ENCODE measurements around the gene CDK6. TPM values are rescaled to one million over a fixed set of nuclear protein-coding genes. Genes with fewer than 3 reads are reported as not detected.

The CDK6 gene
- total RNA-seq, 4 donors from 2014 or later, result 1.2 to 6.9 (median 2.6) TPM

DNA sequence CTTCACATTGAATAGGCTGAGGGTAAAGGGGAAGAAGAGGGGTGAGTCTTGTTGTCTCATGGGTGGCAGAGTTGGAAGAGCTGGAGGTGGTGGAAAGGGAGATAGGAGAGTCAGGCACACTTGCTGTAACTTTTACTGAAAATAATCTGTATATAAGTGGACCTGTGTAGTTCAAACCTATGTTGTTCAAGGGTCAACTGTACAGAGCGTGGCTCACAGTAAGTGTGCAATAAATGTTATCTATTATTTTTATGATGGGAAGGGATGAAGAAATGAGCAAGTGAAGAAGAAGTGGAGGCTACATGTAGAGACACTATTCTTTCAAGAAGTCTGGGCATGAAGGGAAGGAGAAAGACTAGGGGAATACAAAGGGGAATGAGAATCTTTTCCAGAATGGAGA, 174.7 kb downstream of the CDK6 start:
- H3K27ac ChIP-seq, result no peak overlapping the region
- intact Hi-C loops (cut with DNase I; ENCODE audit: low total_unique reads) (no loop called here), in situ Hi-C loops (cut with MboI; ENCODE audit: low sequenced_read_pairs in 4 of 4) (no loop called here)
- ATAC-seq (no peak), DNase-seq (no peak)
- no peaks in the 10 kb centered on the region for H3K36me3 ChIP-seq
- H3K9me3 ChIP-seq, result no peaks in the 10 kb centered on the region
- no peak overlapping the region for H3K4me3 ChIP-seq
- TF ChIP-seq, protein P1, sequence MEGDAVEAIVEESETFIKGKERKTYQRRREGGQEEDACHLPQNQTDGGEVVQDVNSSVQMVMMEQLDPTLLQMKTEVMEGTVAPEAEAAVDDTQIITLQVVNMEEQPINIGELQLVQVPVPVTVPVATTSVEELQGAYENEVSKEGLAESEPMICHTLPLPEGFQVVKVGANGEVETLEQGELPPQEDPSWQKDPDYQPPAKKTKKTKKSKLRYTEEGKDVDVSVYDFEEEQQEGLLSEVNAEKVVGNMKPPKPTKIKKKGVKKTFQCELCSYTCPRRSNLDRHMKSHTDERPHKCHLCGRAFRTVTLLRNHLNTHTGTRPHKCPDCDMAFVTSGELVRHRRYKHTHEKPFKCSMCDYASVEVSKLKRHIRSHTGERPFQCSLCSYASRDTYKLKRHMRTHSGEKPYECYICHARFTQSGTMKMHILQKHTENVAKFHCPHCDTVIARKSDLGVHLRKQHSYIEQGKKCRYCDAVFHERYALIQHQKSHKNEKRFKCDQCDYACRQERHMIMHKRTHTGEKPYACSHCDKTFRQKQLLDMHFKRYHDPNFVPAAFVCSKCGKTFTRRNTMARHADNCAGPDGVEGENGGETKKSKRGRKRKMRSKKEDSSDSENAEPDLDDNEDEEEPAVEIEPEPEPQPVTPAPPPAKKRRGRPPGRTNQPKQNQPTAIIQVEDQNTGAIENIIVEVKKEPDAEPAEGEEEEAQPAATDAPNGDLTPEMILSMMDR (IDR thresholded peaks at IDR 0.05 in 4 of 5, conservative IDR thresholded peaks at IDR 0.05 in 1 of 5), result no peak
- TF ChIP-seq POLR2A (IDR thresholded peaks at IDR 0.05), result no peak
- no peaks in the 10 kb centered on the region for H3K4me1 ChIP-seq
- H3K27me3 ChIP-seq, result no peaks in the 10 kb centered on the region

DNA sequence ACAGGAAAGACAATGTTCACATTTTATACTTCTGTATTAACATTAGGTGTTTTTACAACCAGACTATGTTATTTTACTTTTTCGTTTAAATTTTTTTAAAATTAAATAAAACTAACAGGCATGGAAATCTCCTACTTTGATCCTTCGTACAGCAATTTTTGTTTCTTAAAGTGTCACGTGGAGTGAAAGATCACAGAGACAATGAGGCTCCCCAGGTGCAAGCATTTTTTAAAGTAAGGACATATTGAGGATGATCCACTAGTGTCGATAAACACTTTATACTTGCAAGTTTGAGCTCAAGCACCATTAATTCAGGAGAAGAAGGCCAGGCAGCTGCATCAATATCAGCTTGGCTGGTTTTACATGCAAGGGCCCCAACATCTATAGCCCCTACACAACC, 177.7 kb downstream of the CDK6 start:
- H3K36me3 ChIP-seq, result no peaks in the 10 kb centered on the region
- H3K4me1 ChIP-seq, result no peaks in the 10 kb centered on the region
- ATAC-seq, result no peak
- TF ChIP-seq POLR2A (IDR thresholded peaks at IDR 0.05), result no peak
- TF ChIP-seq, protein P1 (IDR thresholded peaks at IDR 0.05 in 4 of 5, conservative IDR thresholded peaks at IDR 0.05 in 1 of 5), result no peak
- no peak for DNase-seq
- H3K27me3 ChIP-seq, result no peaks in the 10 kb centered on the region
- intact Hi-C loops (cut with DNase I; ENCODE audit: low total_unique reads) (no loop called here), in situ Hi-C loops (cut with MboI; ENCODE audit: low sequenced_read_pairs in 4 of 4) (no loop called here)
- no peaks in the 10 kb centered on the region for H3K9me3 ChIP-seq
- no peak overlapping the region for H3K4me3 ChIP-seq
- no peak overlapping the region for H3K27ac ChIP-seq

DNA sequence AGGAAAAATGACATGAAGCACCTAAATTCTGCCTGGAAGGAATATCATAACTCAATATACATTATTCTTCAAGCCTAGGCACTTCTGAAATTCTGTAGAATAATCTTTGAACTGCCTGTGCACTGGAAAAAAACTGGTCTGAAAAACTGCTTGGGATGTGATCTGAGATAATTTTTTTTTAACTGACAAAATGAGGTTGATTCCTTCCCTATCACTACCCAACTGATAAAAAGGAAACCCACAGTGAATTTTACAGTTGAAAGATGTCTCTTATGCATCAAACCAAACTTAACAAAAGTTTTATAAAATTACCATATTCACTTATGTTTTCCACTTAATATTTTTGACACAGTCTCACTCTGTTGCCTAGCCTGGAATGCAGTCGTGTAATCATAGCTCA, 179.0 kb downstream of the CDK6 start:
- DNase-seq, result no peak
- no peaks in the 10 kb centered on the region for H3K36me3 ChIP-seq
- no peak overlapping the region for H3K27ac ChIP-seq
- intact Hi-C loops (cut with DNase I; ENCODE audit: low total_unique reads), result no loop called here
- H3K9me3 ChIP-seq, result no peaks in the 10 kb centered on the region
- TF ChIP-seq, protein P1 (IDR thresholded peaks at IDR 0.05 in 4 of 5, conservative IDR thresholded peaks at IDR 0.05 in 1 of 5), result no peak
- TF ChIP-seq POLR2A (IDR thresholded peaks at IDR 0.05), result no peak
- no peaks in the 10 kb centered on the region for H3K4me1 ChIP-seq
- in situ Hi-C loops (cut with MboI; ENCODE audit: low sequenced_read_pairs in 4 of 4), result no loop called here
- H3K4me3 ChIP-seq, result no peak overlapping the region
- ATAC-seq, result no peak
- H3K27me3 ChIP-seq, result no peaks in the 10 kb centered on the region

DNA sequence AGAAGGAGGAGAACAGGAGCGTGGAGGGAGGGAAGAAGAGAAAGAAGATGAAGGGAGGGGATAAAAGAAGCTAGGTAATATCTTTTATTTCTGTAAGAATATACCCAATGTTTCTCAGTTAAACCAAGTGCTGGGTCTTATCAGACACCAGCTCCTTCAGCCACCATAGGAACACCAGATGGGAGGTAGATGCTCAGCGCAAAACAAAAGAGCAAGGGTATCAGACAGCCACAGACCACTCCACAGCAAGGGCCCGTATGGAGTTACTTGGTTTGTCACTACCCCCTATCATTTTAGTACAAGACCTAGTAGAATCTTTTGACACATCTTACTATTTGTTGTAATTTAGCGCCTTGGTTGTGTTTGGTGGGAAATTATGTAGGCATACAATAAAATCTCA, 180.3 kb downstream of the CDK6 start:
- intact Hi-C loops (cut with DNase I; ENCODE audit: low total_unique reads), result no loop called here
- no peak for ATAC-seq
- Histone ChIP-seq H3K4me1 (no peaks in the 10 kb centered on the region), H3K27ac (no peak overlapping the region), H3K4me3 (no peak overlapping the region), H3K9me3 (no peaks in the 10 kb centered on the region), H3K27me3 (no peaks in the 10 kb centered on the region), H3K36me3 (no peaks in the 10 kb centered on the region)
- TF ChIP-seq POLR2A (IDR thresholded peaks at IDR 0.05), result no peak
- TF ChIP-seq, protein P1 (IDR thresholded peaks at IDR 0.05 in 4 of 5, conservative IDR thresholded peaks at IDR 0.05 in 1 of 5), result no peak
- DNase-seq, result no peak
- in situ Hi-C loops (cut with MboI; ENCODE audit: low sequenced_read_pairs in 4 of 4), result no loop called here

DNA sequence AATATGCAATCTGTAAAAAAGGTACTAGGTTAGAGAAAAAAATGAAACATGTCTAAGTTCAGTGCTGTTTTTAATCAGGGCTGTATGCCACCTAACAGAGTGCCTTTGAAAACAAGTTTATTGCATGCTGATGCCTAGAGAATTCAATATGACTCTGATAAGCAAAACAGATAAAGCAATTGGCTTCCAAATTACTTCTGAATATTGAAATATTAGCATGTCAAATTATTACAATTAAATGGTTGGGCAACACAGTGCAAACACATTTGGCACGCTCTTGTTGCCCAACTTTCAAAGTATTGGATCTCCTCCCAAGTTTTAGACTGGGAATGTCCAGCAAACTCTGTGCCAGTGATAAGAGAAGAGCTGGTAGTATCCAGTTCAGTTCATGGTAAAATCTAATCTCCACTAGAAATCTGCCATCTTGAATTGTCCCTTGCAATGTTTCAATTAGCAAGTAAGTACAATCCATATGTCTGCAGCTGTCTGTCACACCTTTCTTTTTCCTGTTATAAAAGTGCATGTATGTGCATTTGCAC, 181.0 kb downstream of the CDK6 start:
- no peak for TF ChIP-seq POLR2A (IDR thresholded peaks at IDR 0.05)
- TF ChIP-seq, protein P1 (IDR thresholded peaks at IDR 0.05 in 4 of 5, conservative IDR thresholded peaks at IDR 0.05 in 1 of 5), result no peak
- H3K9me3 ChIP-seq, result no peaks in the 10 kb centered on the region
- H3K27me3 ChIP-seq, result no peaks in the 10 kb centered on the region
- no peak overlapping the region for H3K4me3 ChIP-seq
- H3K36me3 ChIP-seq, result no peaks in the 10 kb centered on the region
- intact Hi-C loops (cut with DNase I; ENCODE audit: low total_unique reads), result no loop called here
- no peaks in the 10 kb centered on the region for H3K4me1 ChIP-seq
- in situ Hi-C loops (cut with MboI; ENCODE audit: low sequenced_read_pairs in 4 of 4), result no loop called here
- DNase-seq, result no peak
- H3K27ac ChIP-seq, result no peak overlapping the region
- ATAC-seq, result no peak
